HEK293 (cell line): Measurements from ENCODE around the gene ART1.

ENCODE experiments used
- BCL11A ChIP-seq: fragments of 450-650 bp; formaldehyde crosslinking; IDR thresholded peaks from 2 replicates; pipeline ENCODE4 v1.5.1; 2016; ENCODE audit warnings: low read depth, missing biosample characterization, missing genetic modification characterization
- CTCF ChIP-seq: fragments of 450-650 bp; formaldehyde crosslinking; IDR thresholded peaks from 2 replicates; pipeline ENCODE4 v1.5.1; 2016; ENCODE audit warnings: missing biosample characterization, missing genetic modification characterization
- HOXD13 ChIP-seq: sonication (generic); formaldehyde crosslinking; IDR thresholded peaks from 2 replicates; pipeline ENCODE4 v1.8.0; 2022; ENCODE audit warnings: missing genetic modification reagents, borderline replicate concordance
- SP2 ChIP-seq: fragments of 450-650 bp; formaldehyde crosslinking; IDR thresholded peaks from 2 replicates; pipeline ENCODE4 v1.5.1; 2016; ENCODE audit warnings: missing biosample characterization, missing genetic modification characterization
- ZFP37 ChIP-seq: fragments of 450-650 bp; formaldehyde crosslinking; IDR thresholded peaks from 2 replicates; pipeline ENCODE4 v1.5.1; 2016; ENCODE audit warnings: missing biosample characterization, missing genetic modification characterization
- ZNF174 ChIP-seq: fragments of 450-650 bp; formaldehyde crosslinking; IDR thresholded peaks from 2 replicates; pipeline ENCODE4 v1.5.0; 2017; ENCODE audit warnings: missing biosample characterization, mild to moderate bottlenecking, missing genetic modification characterization
- ZNF449 ChIP-seq: fragments of 450-650 bp; formaldehyde crosslinking; IDR thresholded peaks from 2 replicates; pipeline ENCODE4 v1.5.1; 2017; ENCODE audit warnings: missing biosample characterization, mild to moderate bottlenecking, missing genetic modification characterization, moderate library complexity
- ZNF544 ChIP-seq: fragments of 450-650 bp; formaldehyde crosslinking; IDR thresholded peaks from 2 replicates; pipeline ENCODE4 v1.5.0; 2017; ENCODE audit warnings: missing biosample characterization, missing genetic modification characterization
- ZSCAN23 ChIP-seq: fragments of 450-650 bp; formaldehyde crosslinking; IDR thresholded peaks from 2 replicates; pipeline ENCODE4 v1.5.1; 2016; ENCODE audit warnings: missing biosample characterization, missing genetic modification characterization

- no peak for TF ChIP-seq CTCF (tag by site-specific recombination)
- TF ChIP-seq BCL11A (tag by site-specific recombination): no peak
- no peak for TF ChIP-seq ZNF174 (tag by site-specific recombination)
- TF ChIP-seq SP2 (tag by site-specific recombination): no peak
- TF ChIP-seq ZNF544 (tag by site-specific recombination): no peak
- no peak for TF ChIP-seq HOXD13
- no peak for TF ChIP-seq ZFP37
- no peak for TF ChIP-seq ZSCAN23 (tag by site-specific recombination)
- no peak for TF ChIP-seq ZNF449 (tag by site-specific recombination)
Observed at GRCh38 chr11:3632070-3632660, 12.8 kb upstream of the ART1 start.
